ENCODE results near the gene DCBLD1. TPM values are rescaled to one million over a fixed set of nuclear protein-coding genes. Genes with fewer than 3 reads are reported as not detected.

Gene DCBLD1
- total RNA-seq, 1 experiment from 2014 or later = 69.3 TPM

GRCh38 chr6:117446861-117447260 lies 35.6 kb upstream of the DCBLD1 start:
- DNase-seq = no peak
- H3K4me1 ChIP-seq = peaks cover 6% of the 10 kb centered on the region
- ChIA-PET CTCF (no interaction called here), POLR2A (no interaction called here)
- Mint-ChIP-seq H3K27ac (ENCODE audit: unreplicated experiment) (no peak overlapping the region), H3K36me3 (ENCODE audit: insufficient read depth, unreplicated experiment) (no peaks in the 10 kb centered on the region), H3K9me3 (ENCODE audit: unreplicated experiment) (no peaks in the 10 kb centered on the region), H3K4me1 (ENCODE audit: low read depth, unreplicated experiment) (peaks cover 19% of the 10 kb centered on the region), H3K4me3 (ENCODE audit: unreplicated experiment) (no peak overlapping the region), H3K27me3 (ENCODE audit: insufficient read depth, unreplicated experiment) (peaks cover 3% of the 10 kb centered on the region)
- BruUV-seq (replicated peaks) = no TSS peak
- intact Hi-C loops (cut with micrococcal nuclease; ENCODE audit: unreplicated experiment) = loop anchor here (10.0 kb wide), 1 partner anchor 268 kb away; no protein-coding TSS in a partner anchor
- TF ChIP-seq CTCF (IDR thresholded peaks at IDR 0.05; ENCODE audit: insufficient read depth in 1 of 2, low read depth in 1 of 2, low read length in 1 of 2, severe bottlenecking in 1 of 2, unreplicated experiment in 1 of 2) = no peak
- no peaks in the 10 kb centered on the region for H3K36me3 ChIP-seq (ENCODE audit: control insufficient read depth, insufficient read depth, low read length)
- H3K9me3 ChIP-seq = no peaks in the 10 kb centered on the region
- H3K4me3 ChIP-seq (ENCODE audit: low read depth, low read length) = no peak overlapping the region
- no peaks in the 10 kb centered on the region; the same call in 1 of the 2 replicates for H3K27me3 ChIP-seq (replicated peaks; ENCODE audit: control insufficient read depth, insufficient read depth, low read length)

- no peak overlapping the region for H3K4me3 ChIP-seq (ENCODE audit: low read depth, low read length)
- 0 out of 2 replicates have a peak, but pooled peaks cover 4% of the 10 kb centered on the region for H3K4me1 ChIP-seq
- peaks cover 3% of the 10 kb centered on the region for H3K27me3 Mint-ChIP-seq (ENCODE audit: insufficient read depth, unreplicated experiment)
- intact Hi-C loops (cut with micrococcal nuclease; ENCODE audit: unreplicated experiment) = loop anchor here (2.0 to 10.0 kb wide), 3 partner anchors 43 to 267 kb away; no protein-coding TSS in a partner anchor
- no peak for TF ChIP-seq CTCF (IDR thresholded peaks at IDR 0.05; ENCODE audit: insufficient read depth in 1 of 2, low read depth in 1 of 2, low read length in 1 of 2, severe bottlenecking in 1 of 2, unreplicated experiment in 1 of 2)
- H3K36me3 ChIP-seq (ENCODE audit: control insufficient read depth, insufficient read depth, low read length) = no peaks in the 10 kb centered on the region
- H3K4me3 Mint-ChIP-seq (ENCODE audit: unreplicated experiment) = no peak overlapping the region
- no peaks in the 10 kb centered on the region for H3K9me3 ChIP-seq
- no peaks in the 10 kb centered on the region for H3K9me3 Mint-ChIP-seq (ENCODE audit: unreplicated experiment)
- no peaks in the 10 kb centered on the region; the same call in 1 of the 2 replicates for H3K27me3 ChIP-seq (replicated peaks; ENCODE audit: control insufficient read depth, insufficient read depth, low read length)
- CTCF ChIA-PET = no interaction called here
- no peaks in the 10 kb centered on the region for H3K36me3 Mint-ChIP-seq (ENCODE audit: insufficient read depth, unreplicated experiment)
- no TSS peak for BruUV-seq (replicated peaks)
- no peak for DNase-seq
- peaks cover 14% of the 10 kb centered on the region for H3K4me1 Mint-ChIP-seq (ENCODE audit: low read depth, unreplicated experiment)
- POLR2A ChIA-PET = no interaction called here
- no peak overlapping the region for H3K27ac Mint-ChIP-seq (ENCODE audit: unreplicated experiment)
These were observed 34.5 kb upstream of the DCBLD1 start for GRCh38 chr6:117448011-117448410.

- H3K27ac Mint-ChIP-seq (ENCODE audit: unreplicated experiment) = no peak overlapping the region
- intact Hi-C loops (cut with micrococcal nuclease; ENCODE audit: unreplicated experiment) = loop anchor here (1.0 to 10.0 kb wide), 4 partner anchors 44 to 266 kb away; no protein-coding TSS in a partner anchor
- no peaks in the 10 kb centered on the region for H3K9me3 ChIP-seq
- no peak for TF ChIP-seq CTCF (IDR thresholded peaks at IDR 0.05; ENCODE audit: insufficient read depth in 1 of 2, low read depth in 1 of 2, low read length in 1 of 2, severe bottlenecking in 1 of 2, unreplicated experiment in 1 of 2)
- peaks cover 3% of the 10 kb centered on the region for H3K27me3 Mint-ChIP-seq (ENCODE audit: insufficient read depth, unreplicated experiment)
- no peaks in the 10 kb centered on the region for H3K9me3 Mint-ChIP-seq (ENCODE audit: unreplicated experiment)
- no TSS peak for BruUV-seq (replicated peaks)
- H3K36me3 Mint-ChIP-seq (ENCODE audit: insufficient read depth, unreplicated experiment) = no peaks in the 10 kb centered on the region
- 0 out of 2 replicates have a peak, but pooled peaks cover 4% of the 10 kb centered on the region for H3K4me1 ChIP-seq
- no peaks in the 10 kb centered on the region; the same call in 1 of the 2 replicates for H3K27me3 ChIP-seq (replicated peaks; ENCODE audit: control insufficient read depth, insufficient read depth, low read length)
- no peaks in the 10 kb centered on the region for H3K36me3 ChIP-seq (ENCODE audit: control insufficient read depth, insufficient read depth, low read length)
- POLR2A ChIA-PET = interaction anchor here (1.0 kb wide), 1 partner anchor 35 kb away, joined by 8 read pairs; no protein-coding TSS in a partner anchor
- no peak overlapping the region for H3K4me3 ChIP-seq (ENCODE audit: low read depth, low read length)
- CTCF ChIA-PET = interaction anchor here (1.0 to 1.6 kb wide), 4 partner anchors 29 to 110 kb away, joined by 3 to 11 read pairs (median 6); no protein-coding TSS in a partner anchor
- peaks cover 14% of the 10 kb centered on the region for H3K4me1 Mint-ChIP-seq (ENCODE audit: low read depth, unreplicated experiment)
- no peak overlapping the region for H3K4me3 Mint-ChIP-seq (ENCODE audit: unreplicated experiment)
- peak in 1 of 2 experiments; percentile 11 for DNase-seq
These were observed 33.6 kb upstream of the DCBLD1 start for GRCh38 chr6:117448732-117449485.

All from Caco-2 (cell line).